BLaER1 treated with 17β-estradiol and CSF1 and Interleukin-3, amounts not matched to agents 10 nM and 100 nM (cell line): ENCODE results near the gene PPIL4.
"Not testable (repeated sequence)": the region's sequence is repeated elsewhere in the genome, so short reads cannot be mapped to it uniquely, and the experiment has no call there.

Source experiments
- H3K27ac ChIP-seq, 11 experiments: shearing (Covaris generic); formaldehyde crosslinking; 2 replicates each; pipeline ENCODE4 v1.8.1; 2022
- H3K27me3 ChIP-seq, 11 experiments: shearing (Covaris generic); formaldehyde crosslinking; 2 replicates each; pipeline ENCODE4 v1.8.1; 2022
- H3K36me3 ChIP-seq, 11 experiments: shearing (Covaris generic); formaldehyde crosslinking; 2 replicates each; pipeline ENCODE4 v1.8.1; 2022
- H3K4me1 ChIP-seq, 10 experiments: shearing (Covaris generic); formaldehyde crosslinking; 2 replicates each; pipeline ENCODE4 v1.8.1; 2022
- H3K4me2 ChIP-seq, 11 experiments: shearing (Covaris generic); formaldehyde crosslinking; 2 replicates each; pipeline ENCODE4 v1.8.1; 2022
- H3K4me3 ChIP-seq, 10 experiments: shearing (Covaris generic); formaldehyde crosslinking; 2 replicates each; pipeline ENCODE4 v1.8.1; 2022
- H3K9ac ChIP-seq, 11 experiments: shearing (Covaris generic); formaldehyde crosslinking; 2 replicates each; pipeline ENCODE4 v1.8.1; 2022
- H3K9me3 ChIP-seq, 11 experiments: shearing (Covaris generic); formaldehyde crosslinking; replicated peaks in 1 of 11; 2 replicates each; pipeline ENCODE4 v1.8.1; 2022
- H4K20me1 ChIP-seq, 11 experiments: shearing (Covaris generic); formaldehyde crosslinking; 2 replicates each; pipeline ENCODE4 v1.8.1; 2022
- Cebpa-rat ChIP-seq, 11 experiments: shearing (Covaris generic); IDR thresholded peaks; 2 replicates each; pipeline ENCODE4 v1.8.1; 2022

The PPIL4 gene

GRCh38 chr6:149461670-149462069, 84.2 kb downstream of the PPIL4 start:
- Histone ChIP-seq H3K9ac (no peak overlapping the region), H3K4me1 (peaks cover 29 to 77% (median 39%) of the 10 kb centered on the region in 10 experiments), H3K36me3 (peaks cover 34 to 84% (median 69%) of the 10 kb centered on the region in 11 experiments), H3K4me3 (no peak overlapping the region), H4K20me1 (peaks cover 0 to 9% (median 0%) of the 10 kb centered on the region in 11 experiments; a peak in 2 of 22 replicates), H3K27me3 (no peaks in the 10 kb centered on the region), H3K27ac (peak overlapping the region in 2 of 11 experiments; percentile 52 to 69; a peak in 3 of 22 replicates), H3K4me2 (peak overlapping the region in 3 of 11 experiments; percentile 75 to 93 (median 83); a peak in 4 of 22 replicates), H3K9me3 (no peaks in the 10 kb centered on the region)
- TF ChIP-seq Cebpa-rat (IDR thresholded peaks at IDR 0.05) = no peak

GRCh38 chr6:149460249-149460648, 85.6 kb downstream of the PPIL4 start:
- peaks cover 0 to 12% (median 0%) of the 10 kb centered on the region in 11 experiments; a peak in 6 of 22 replicates for H4K20me1 ChIP-seq
- H3K27ac ChIP-seq, H3K9me3 ChIP-seq, H3K27me3 ChIP-seq, H3K4me2 ChIP-seq, H3K9ac ChIP-seq, H3K4me3 ChIP-seq: not testable (repeated sequence)
- peaks cover 20 to 67% (median 26%) of the 10 kb centered on the region in 10 experiments for H3K4me1 ChIP-seq
- peaks cover 36 to 96% (median 74%) of the 10 kb centered on the region in 11 experiments for H3K36me3 ChIP-seq

GRCh38 chr6:149459761-149460160, 86.1 kb downstream of the PPIL4 start:
- Histone ChIP-seq H3K4me3 (no peak overlapping the region), H3K9me3 (no peaks in the 10 kb centered on the region), H3K36me3 (peaks cover 36 to 98% (median 77%) of the 10 kb centered on the region in 11 experiments), H3K4me1 (peaks cover 20 to 67% (median 26%) of the 10 kb centered on the region in 10 experiments), H3K27me3 (no peaks in the 10 kb centered on the region), H3K9ac (no peak overlapping the region), H4K20me1 (peaks cover 0 to 17% (median 5%) of the 10 kb centered on the region in 11 experiments; a peak in 10 of 22 replicates), H3K4me2 (no peak overlapping the region), H3K27ac (no peak overlapping the region)
- TF ChIP-seq Cebpa-rat (IDR thresholded peaks at IDR 0.05) = no peak

GRCh38 chr6:149458806-149459205, 87.0 kb downstream of the PPIL4 start:
- Histone ChIP-seq H3K36me3 (peaks cover 36 to 95% (median 79%) of the 10 kb centered on the region in 11 experiments), H4K20me1 (peaks cover 4 to 26% (median 10%) of the 10 kb centered on the region in 11 experiments; a peak in 10 of 22 replicates), H3K9me3 (no peaks in the 10 kb centered on the region), H3K4me2 (no peak overlapping the region), H3K27ac (no peak overlapping the region), H3K4me3 (no peak overlapping the region), H3K9ac (no peak overlapping the region), H3K27me3 (no peaks in the 10 kb centered on the region), H3K4me1 (peaks cover 20 to 67% (median 26%) of the 10 kb centered on the region in 10 experiments)
- TF ChIP-seq Cebpa-rat (IDR thresholded peaks at IDR 0.05) = no peak

- Histone ChIP-seq H4K20me1 (peaks cover 5 to 32% (median 10%) of the 10 kb centered on the region in 11 experiments; a peak in 10 of 22 replicates), H3K4me1 (peaks cover 20 to 67% (median 29%) of the 10 kb centered on the region in 10 experiments), H3K4me3 (no peak overlapping the region), H3K4me2 (no peak overlapping the region), H3K9me3 (no peaks in the 10 kb centered on the region), H3K9ac (no peak overlapping the region), H3K36me3 (peaks cover 36 to 95% (median 81%) of the 10 kb centered on the region in 11 experiments), H3K27ac (no peak overlapping the region), H3K27me3 (no peaks in the 10 kb centered on the region)
- TF ChIP-seq Cebpa-rat (IDR thresholded peaks at IDR 0.05) = no peak
Observed at GRCh38 chr6:149458196-149458595, 87.6 kb downstream of the PPIL4 start.

- H3K36me3 ChIP-seq = peaks cover 40 to 95% (median 81%) of the 10 kb centered on the region in 11 experiments
- no peak for TF ChIP-seq Cebpa-rat (IDR thresholded peaks at IDR 0.05)
- H3K4me1 ChIP-seq = peaks cover 20 to 62% (median 23%) of the 10 kb centered on the region in 10 experiments
- H3K27ac ChIP-seq = no peak overlapping the region
- no peak overlapping the region for H3K4me3 ChIP-seq
- H3K9ac ChIP-seq = no peak overlapping the region
- peaks cover 0 to under 1% (median 0%) of the 10 kb centered on the region in 11 experiments; a peak in 1 of 22 replicates for H3K9me3 ChIP-seq
- no peak overlapping the region for H3K4me2 ChIP-seq
- no peaks in the 10 kb centered on the region for H3K27me3 ChIP-seq
- H4K20me1 ChIP-seq = peaks cover 5 to 36% (median 10%) of the 10 kb centered on the region in 11 experiments; a peak in 10 of 22 replicates
Observed at GRCh38 chr6:149457316-149457884, 88.4 kb downstream of the PPIL4 start.

GRCh38 chr6:149456311-149457021, 89.4 kb downstream of the PPIL4 start:
- peaks cover 5 to 39% (median 10%) of the 10 kb centered on the region in 11 experiments; a peak in 10 of 22 replicates for H4K20me1 ChIP-seq
- no peak overlapping the region for H3K27ac ChIP-seq
- no peaks in the 10 kb centered on the region for H3K27me3 ChIP-seq
- H3K9ac ChIP-seq = no peak overlapping the region
- no peak for TF ChIP-seq Cebpa-rat (IDR thresholded peaks at IDR 0.05)
- H3K36me3 ChIP-seq = peaks cover 45 to 95% (median 81%) of the 10 kb centered on the region in 11 experiments
- H3K4me3 ChIP-seq = no peak overlapping the region
- H3K9me3 ChIP-seq = peaks cover 0 to 5% (median 0%) of the 10 kb centered on the region in 11 experiments; a peak in 4 of 22 replicates
- H3K4me2 ChIP-seq = no peak overlapping the region
- peaks cover 20 to 53% (median 22%) of the 10 kb centered on the region in 10 experiments for H3K4me1 ChIP-seq

GRCh38 chr6:149455031-149455732, 90.7 kb downstream of the PPIL4 start:
- peak overlapping the region; percentile 56 to 87 (median 70) for H3K4me2 ChIP-seq
- H3K4me3 ChIP-seq = no peak overlapping the region
- H4K20me1 ChIP-seq = peaks cover 5 to 45% (median 10%) of the 10 kb centered on the region in 11 experiments; a peak in 10 of 22 replicates
- no peak for TF ChIP-seq Cebpa-rat (IDR thresholded peaks at IDR 0.05)
- peak overlapping the region in 4 of 11 experiments; percentile 10 to 53 (median 20); a peak in 6 of 22 replicates for H3K9ac ChIP-seq
- peak overlapping the region in 3 of 11 experiments; percentile 14 to 40 (median 19); a peak in 2 of 22 replicates for H3K27ac ChIP-seq
- peaks cover 47 to 95% (median 81%) of the 10 kb centered on the region in 11 experiments for H3K36me3 ChIP-seq
- H3K27me3 ChIP-seq = no peaks in the 10 kb centered on the region
- H3K9me3 ChIP-seq = peaks cover 0 to 12% (median 0%) of the 10 kb centered on the region in 11 experiments; a peak in 7 of 22 replicates
- H3K4me1 ChIP-seq = peaks cover 20 to 43% (median 22%) of the 10 kb centered on the region in 10 experiments
